ENCODE measurements around the gene PAX6.

Gene PAX6

GRCh38 chr11:31807799-31808667 is 3.1 kb downstream of the PAX6 start:
- no peak for DNase-seq

GRCh38 chr11:31806928-31807798 is 4.0 kb downstream of the PAX6 start:
- DNase-seq: no peak

GRCh38 chr11:31806186-31806927 is 4.8 kb downstream of the PAX6 start:
- DNase-seq: no peak

- no peak for DNase-seq
These were observed 5.4 kb downstream of the PAX6 start for GRCh38 chr11:31805629-31806185.

GRCh38 chr11:31805037-31805628 is 6.0 kb downstream of the PAX6 start:
- DNase-seq: no peak

- DNase-seq: no peak
These were observed 6.6 kb downstream of the PAX6 start for GRCh38 chr11:31804312-31805036.

- DNase-seq: no peak
These were observed 7.3 kb downstream of the PAX6 start for GRCh38 chr11:31803813-31804311.

- no peak for DNase-seq
These were observed 7.9 kb downstream of the PAX6 start for GRCh38 chr11:31802990-31803812.

GRCh38 chr11:31802609-31802989 is 8.5 kb downstream of the PAX6 start:
- DNase-seq: no peak

- DNase-seq: no peak
These were observed 9.0 kb downstream of the PAX6 start for GRCh38 chr11:31802000-31802551.

- no peak for DNase-seq
These were observed 9.8 kb downstream of the PAX6 start for GRCh38 chr11:31801298-31801702.

- no peak for DNase-seq
These were observed 10.5 kb downstream of the PAX6 start for GRCh38 chr11:31800398-31801265.

- no peak for DNase-seq
These were observed 11.4 kb downstream of the PAX6 start for GRCh38 chr11:31799435-31800397.

GRCh38 chr11:31798554-31799434 is 12.3 kb downstream of the PAX6 start:
- no peak for DNase-seq

GRCh38 chr11:31798057-31798553 is 13.0 kb downstream of the PAX6 start:
- DNase-seq: no peak

GRCh38 chr11:31797190-31798056 is 13.7 kb downstream of the PAX6 start:
- DNase-seq: no peak

Data from activated naive CD4-positive, alpha-beta T cell treated with Interleukin-2 at 50 U/mL for 16 hours (primary cell).